Body of pancreas (tissue), 4 donors: Measurements from ENCODE around the gene ARSA.

Experiments used
- CTCF ChIP-seq, 7 experiments: fragments of 450-650 bp in 4 of 7; fragments of 200-600 bp in 3 of 7; sonication (generic) in 3 of 7; IDR thresholded peaks; one replicate each; pipeline ENCODE4 v1.5.1; 2016 to 2019; ENCODE audit warnings: antibody characterized with exemption in 7 of 7
- POLR2A ChIP-seq, 3 donors: fragments of 450-650 bp; IDR thresholded peaks; one replicate each; pipeline ENCODE4 v1.6.1; 2016; ENCODE audit warnings: antibody characterized with exemption in 3 of 3, mild to moderate bottlenecking in 2 of 3

GRCh38 chr22:50630376-50630775 is 2.4 kb upstream of the ARSA start:
- no peak for TF ChIP-seq CTCF (IDR thresholded peaks at IDR 0.05)
- TF ChIP-seq POLR2A (IDR thresholded peaks at IDR 0.05): no peak
